HG03097 (cell line): ENCODE data around the gene ZC3H14.

Source experiments
- ATAC-seq: cut with Tn5 transposase; IDR thresholded peaks from one replicate; pipeline ENCODE4 v1.9.1; 2021; ENCODE audit not compliant: unreplicated experiment, low FRiP score

The ZC3H14 gene

DNA sequence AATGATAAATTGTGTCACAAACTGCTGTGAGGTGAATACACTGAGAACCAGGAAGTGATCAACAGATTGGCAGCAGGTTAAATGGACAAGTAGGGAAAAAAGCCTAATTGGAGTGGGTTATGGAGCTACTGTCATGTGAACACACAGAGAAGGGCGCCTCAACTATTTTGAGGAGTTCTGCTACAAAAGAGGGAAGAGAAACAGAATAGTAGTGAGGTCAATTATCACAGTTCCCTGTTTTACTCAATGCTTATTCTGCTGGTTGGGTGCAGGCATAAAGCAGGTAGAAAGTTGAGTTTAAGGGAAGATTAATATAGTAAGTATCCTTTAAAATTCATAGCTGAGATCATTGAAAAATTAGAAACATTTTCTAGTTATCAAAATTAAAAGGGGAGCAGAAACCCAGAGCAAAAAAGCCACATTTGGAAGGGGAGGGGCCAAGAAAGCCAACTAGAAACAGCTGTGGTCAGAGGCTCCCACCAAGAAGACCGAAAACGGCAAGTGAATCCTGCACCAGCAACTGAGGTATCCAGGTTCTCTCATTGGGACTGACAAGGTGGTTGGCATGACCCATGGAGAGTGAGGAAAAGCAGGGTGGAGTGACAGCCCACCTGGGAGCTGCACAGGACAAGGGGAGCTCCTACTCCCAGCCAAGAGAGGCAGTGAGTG, 105.7 kb downstream of the ZC3H14 start:
- ATAC-seq: no peak

DNA sequence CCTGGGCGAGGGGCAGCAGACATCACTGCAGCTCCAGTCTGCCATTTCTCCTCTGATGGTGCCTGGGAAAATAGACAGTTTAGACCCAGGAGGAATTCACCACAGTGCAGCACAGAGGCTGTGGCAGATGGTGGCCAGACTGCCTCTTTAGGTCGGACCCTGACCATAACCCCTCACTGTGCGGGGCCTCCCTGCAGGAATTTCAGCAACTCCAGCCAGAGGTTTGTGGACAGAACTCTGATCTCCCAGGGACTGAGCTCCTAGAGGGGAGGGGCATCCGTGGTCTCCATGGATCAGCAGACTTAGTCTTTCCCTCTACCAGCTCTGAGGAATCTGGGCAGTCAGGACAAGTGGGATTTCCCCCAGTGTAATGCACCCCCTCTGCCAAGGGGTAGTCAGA, 106.5 kb downstream of the ZC3H14 start:
- ATAC-seq: no peak
